ENCODE results near the gene TPSB2.
"Not testable (repeated sequence)": the region's sequence is repeated elsewhere in the genome, so short reads cannot be mapped to it uniquely, and the experiment has no call there.

Gene TPSB2

GRCh38 chr16:1261131-1261892, 31.3 kb upstream of the TPSB2 start:
- no peak for DNase-seq

GRCh38 chr16:1260101-1260680, 30.2 kb upstream of the TPSB2 start:
- DNase-seq: no peak

- no peak for DNase-seq
Observed at GRCh38 chr16:1259760-1260068, 29.7 kb upstream of the TPSB2 start.

GRCh38 chr16:1258906-1259759, 29.1 kb upstream of the TPSB2 start:
- DNase-seq: no peak

GRCh38 chr16:1258225-1258600, 28.2 kb upstream of the TPSB2 start:
- no peak for DNase-seq

- no peak for DNase-seq
Observed at GRCh38 chr16:1257561-1258224, 27.7 kb upstream of the TPSB2 start.

- DNase-seq: no peak
Observed at GRCh38 chr16:1256874-1257322, 26.9 kb upstream of the TPSB2 start.

- DNase-seq: not testable (repeated sequence)
Observed at GRCh38 chr16:1256296-1256873, 26.4 kb upstream of the TPSB2 start.

- DNase-seq: not testable (repeated sequence)
Observed at GRCh38 chr16:1255276-1256122, 25.5 kb upstream of the TPSB2 start, which contains the start of gene TPSD1. TPSD1 (plus strand) TSS chr16:1256069; CDS start chr16:1256281, 212 bp downstream.

- not testable (repeated sequence) for DNase-seq
Observed at GRCh38 chr16:1254821-1255220, 24.8 kb upstream of the TPSB2 start.

- not testable (repeated sequence) for DNase-seq
Observed at GRCh38 chr16:1253701-1254364, 23.8 kb upstream of the TPSB2 start.

GRCh38 chr16:1249031-1249755, 19.2 kb upstream of the TPSB2 start:
- not testable (repeated sequence) for DNase-seq

GRCh38 chr16:1247903-1248537, 18.0 kb upstream of the TPSB2 start:
- DNase-seq: not testable (repeated sequence)

- no peak for DNase-seq
Observed at GRCh38 chr16:1245452-1246020, 15.6 kb upstream of the TPSB2 start.

- DNase-seq: no peak
Observed at GRCh38 chr16:1244881-1245280, 14.9 kb upstream of the TPSB2 start.

GRCh38 chr16:1243907-1244850, 14.2 kb upstream of the TPSB2 start:
- DNase-seq: not testable (repeated sequence)

- not testable (repeated sequence) for DNase-seq
Observed at GRCh38 chr16:1243363-1243762, 13.4 kb upstream of the TPSB2 start.

- not testable (repeated sequence) for DNase-seq
Observed at GRCh38 chr16:1241081-1241480, 11.1 kb upstream of the TPSB2 start.
